ENCODE results near the gene LRRC34. TPM values are rescaled to one million over a fixed set of nuclear protein-coding genes. Genes with fewer than 3 reads are reported as not detected.

The LRRC34 gene
- total and polyA plus RNA-seq, 8 donors = 2.4 to 15.3 (median 12.5) TPM

DNA sequence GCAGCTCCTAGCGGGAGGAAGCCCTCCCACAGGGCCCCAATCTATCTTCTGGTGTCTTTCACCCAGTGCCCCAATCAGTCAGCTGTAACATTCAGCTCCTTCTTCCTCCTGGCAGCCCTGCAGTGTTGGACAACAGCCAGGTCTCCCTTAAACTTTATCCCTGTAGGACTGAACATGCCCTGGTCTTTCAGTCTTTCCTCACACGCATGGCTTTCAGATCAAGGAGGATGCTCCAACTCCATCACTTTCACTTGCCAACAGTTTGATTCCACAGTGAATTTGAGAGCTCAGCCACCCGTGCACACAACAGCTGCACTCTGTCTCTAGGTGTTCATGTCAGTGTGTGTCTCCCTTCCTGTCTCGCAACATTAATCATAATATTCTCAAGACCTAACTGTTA is 28.5 kb upstream of the LRRC34 start:
- intact Hi-C loops (cut with DNase I) = no loop called here
- no peak overlapping the region for H3K27ac ChIP-seq
- H3K36me3 ChIP-seq = no peaks in the 10 kb centered on the region
- no peaks in the 10 kb centered on the region for H3K9me3 ChIP-seq
- H3K4me1 ChIP-seq = no peaks in the 10 kb centered on the region
- no peak for TF ChIP-seq CTCF (IDR thresholded peaks at IDR 0.05)
- ATAC-seq (no peak), DNase-seq (no peak)
- no peaks in the 10 kb centered on the region for H3K27me3 ChIP-seq
- no peak overlapping the region for H3K4me3 ChIP-seq

DNA sequence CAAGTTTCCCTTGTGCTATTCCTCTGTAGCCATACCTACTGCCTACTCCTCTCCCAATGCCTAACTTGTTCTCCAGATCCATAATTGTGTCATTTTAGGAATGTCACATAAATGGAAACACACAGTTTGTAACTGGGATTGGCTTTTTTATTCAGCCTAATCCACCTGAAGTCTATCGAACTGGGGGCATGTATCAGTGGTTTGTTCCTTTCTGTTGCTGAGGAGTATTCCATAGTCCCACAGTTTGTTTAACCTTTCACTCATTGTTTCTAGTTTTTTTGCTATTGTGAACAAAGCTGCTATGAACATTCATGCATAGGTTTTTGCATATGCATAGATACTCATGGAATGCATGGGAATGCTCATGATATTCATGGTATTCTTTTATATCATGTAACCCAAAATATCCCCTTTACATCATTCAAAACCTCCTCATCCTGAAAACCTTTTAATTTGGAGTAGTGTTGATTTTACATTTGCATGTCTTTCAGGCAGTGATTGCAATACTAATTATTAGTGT is 25.9 kb upstream of the LRRC34 start:
- H3K4me3 ChIP-seq = no peak overlapping the region
- no peaks in the 10 kb centered on the region for H3K9me3 ChIP-seq
- DNase-seq = no peak
- no peak for TF ChIP-seq CTCF (IDR thresholded peaks at IDR 0.05)
- ATAC-seq = no peak
- no peaks in the 10 kb centered on the region for H3K36me3 ChIP-seq
- no peaks in the 10 kb centered on the region for H3K4me1 ChIP-seq
- no peaks in the 10 kb centered on the region for H3K27me3 ChIP-seq
- H3K27ac ChIP-seq = no peak overlapping the region
- intact Hi-C loops (cut with DNase I) = no loop called here

DNA sequence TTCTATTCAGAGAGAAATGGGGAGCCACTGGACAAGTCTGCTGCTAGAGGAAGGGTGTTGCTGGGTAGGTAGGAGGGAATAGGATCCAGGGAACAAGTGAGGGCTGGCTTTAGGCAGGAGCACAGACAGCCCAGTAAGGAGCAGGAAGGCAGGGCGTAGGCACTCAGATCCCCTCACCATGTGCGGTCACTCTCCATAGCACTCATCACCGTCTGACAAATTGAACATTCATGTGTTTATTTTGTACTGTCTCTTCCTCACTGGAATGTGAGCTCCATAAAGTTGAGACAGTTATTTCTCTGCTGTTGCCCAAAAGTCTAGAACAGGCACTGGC is 24.2 kb upstream of the LRRC34 start:
- Histone ChIP-seq H3K36me3 (no peaks in the 10 kb centered on the region), H3K27me3 (no peaks in the 10 kb centered on the region), H3K9me3 (no peaks in the 10 kb centered on the region), H3K4me1 (no peaks in the 10 kb centered on the region), H3K4me3 (no peak overlapping the region), H3K27ac (peak overlapping the region in 1 of 2 donors; percentile 10)
- TF ChIP-seq CTCF (IDR thresholded peaks at IDR 0.05) = no peak
- ATAC-seq = no peak
- DNase-seq = no peak
- intact Hi-C loops (cut with DNase I) = no loop called here

- no peaks in the 10 kb centered on the region for H3K36me3 ChIP-seq
- H3K27me3 ChIP-seq = no peaks in the 10 kb centered on the region
- no peaks in the 10 kb centered on the region for H3K4me1 ChIP-seq
- H3K4me3 ChIP-seq = no peak overlapping the region
- DNase-seq = no peak
- TF ChIP-seq CTCF (IDR thresholded peaks at IDR 0.05) = no peak
- no peaks in the 10 kb centered on the region for H3K9me3 ChIP-seq
- ATAC-seq = no peak
- intact Hi-C loops (cut with DNase I) = no loop called here
- peak overlapping the region in 1 of 2 donors; percentile 10 for H3K27ac ChIP-seq
Measured at GRCh38 chr3:169836078-169836941, 23.6 kb upstream of the LRRC34 start.

- no peaks in the 10 kb centered on the region for H3K9me3 ChIP-seq
- intact Hi-C loops (cut with DNase I) = no loop called here
- ATAC-seq = no peak
Measured at GRCh38 chr3:169835533-169835932, 22.8 kb upstream of the LRRC34 start.

More at GRCh38 chr3:169835533-169835932, 22.8 kb upstream of the LRRC34 start:
- no peak overlapping the region for H3K27ac ChIP-seq
- no peak for TF ChIP-seq CTCF (IDR thresholded peaks at IDR 0.05)
- H3K4me3 ChIP-seq = no peak overlapping the region
- no peaks in the 10 kb centered on the region for H3K27me3 ChIP-seq
- H3K36me3 ChIP-seq = no peaks in the 10 kb centered on the region
- no peak for DNase-seq
- H3K4me1 ChIP-seq = no peaks in the 10 kb centered on the region
